ENCODE measurements around the gene SLC39A8.

GRCh38 chr4:102268355-102268754 is 76.9 kb downstream of the SLC39A8 start:
- TF ChIP-seq CTCF (IDR thresholded peaks at IDR 0.05) (no peak), NR3C1 (IDR thresholded peaks at IDR 0.05) (no peak), MYC (IDR thresholded peaks at IDR 0.05; ENCODE audit: borderline replicate concordance, low read length) (no peak), POLR2A (IDR thresholded peaks at IDR 0.05; ENCODE audit: low read length) (no peak), HOXB13 (CRISPR knock-in tag; IDR thresholded peaks at IDR 0.05; ENCODE audit: low read depth) (no peak), USF2 (IDR thresholded peaks at IDR 0.05) (no peak), PBX3 (IDR thresholded peaks at IDR 0.05) (no peak)
